Left kidney (tissue), 8 donors: ENCODE results near the gene DTWD1. TPM values are rescaled to one million over a fixed set of nuclear protein-coding genes. Genes with fewer than 3 reads are reported as not detected.
A peak's percentile ranks its signal among the peaks of the same experiment; 100 is the strongest.
"Not testable (repeated sequence)": the region's sequence is repeated elsewhere in the genome, so short reads cannot be mapped to it uniquely, and the experiment has no call there.

ENCODE experiments used
- DNase-seq: peaks from one replicate; pipeline ENCODE4 v3.0.0-alpha.2; 2013
- long read RNA-seq, 8 donors: transcript quantifications; one replicate each; lab custom pipeline, GENCODE V29; 2026
- polyA plus RNA-seq: library from polyadenylated mRNA; unstranded; fragments of 120-200 nt; gene quantifications from one replicate; pipeline ENCODE4 v1.2.1, GENCODE V29; 2013; ENCODE audit not compliant: insufficient read length

DTWD1 gene, protein sequence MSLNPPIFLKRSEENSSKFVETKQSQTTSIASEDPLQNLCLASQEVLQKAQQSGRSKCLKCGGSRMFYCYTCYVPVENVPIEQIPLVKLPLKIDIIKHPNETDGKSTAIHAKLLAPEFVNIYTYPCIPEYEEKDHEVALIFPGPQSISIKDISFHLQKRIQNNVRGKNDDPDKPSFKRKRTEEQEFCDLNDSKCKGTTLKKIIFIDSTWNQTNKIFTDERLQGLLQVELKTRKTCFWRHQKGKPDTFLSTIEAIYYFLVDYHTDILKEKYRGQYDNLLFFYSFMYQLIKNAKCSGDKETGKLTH
- 49.0 TPM for polyA plus RNA-seq
- long read RNA-seq, donor 1, partial matches to known transcripts = 0 of 5 reads
- long read RNA-seq, donor 1, other reads (novel, unspliced or antisense) = 0 of 5 reads
- long read RNA-seq, donor 2, transcript DTWD1-202 (5 exons, 1,584 nt) = major isoform, 16 of 21 reads
- long read RNA-seq, donor 2, partial matches to known transcripts = 5 of 21 reads
- long read RNA-seq, donor 2, other reads (novel, unspliced or antisense) = 0 of 21 reads
- long read RNA-seq, donor 3, transcript DTWD1-202 (5 exons, 1,584 nt) = major isoform, 7 of 12 reads
- long read RNA-seq, donor 3, partial matches to known transcripts = 5 of 12 reads
- long read RNA-seq, donor 3, other reads (novel, unspliced or antisense) = 0 of 12 reads
- long read RNA-seq, donor 4, partial matches to known transcripts = 0 of 3 reads
- long read RNA-seq, donor 4, other reads (novel, unspliced or antisense) = 0 of 3 reads
- long read RNA-seq, donor 5, full-length matches to known transcripts = 18 of 18 reads
- long read RNA-seq, donor 5, partial matches to known transcripts = 0 of 18 reads
- long read RNA-seq, donor 5, other reads (novel, unspliced or antisense) = 0 of 18 reads
- long read RNA-seq, donor 6, transcript DTWD1-202 (5 exons, 1,584 nt) = major isoform, 11 of 11 reads
- long read RNA-seq, donor 6, partial matches to known transcripts = 0 of 11 reads
- long read RNA-seq, donor 6, other reads (novel, unspliced or antisense) = 0 of 11 reads
- long read RNA-seq, donor 7, full-length matches to known transcripts = 16 of 21 reads
- long read RNA-seq, donor 7, partial matches to known transcripts = 5 of 21 reads
- long read RNA-seq, donor 7, other reads (novel, unspliced or antisense) = 0 of 21 reads
- long read RNA-seq, donor 8, transcript DTWD1-202 (5 exons, 1,584 nt) = major isoform, 7 of 7 reads
- long read RNA-seq, donor 8, partial matches to known transcripts = 0 of 7 reads
- long read RNA-seq, donor 8, other reads (novel, unspliced or antisense) = 0 of 7 reads

GRCh38 chr15:49620658-49621368 lies at the start of gene DTWD1, which contains the start of gene FAM227B:
Gene DTWD1, plus strand, starts transcription at chr15:49621048. Its CDS starts 4,120 bp downstream, at chr15:49625168.
Gene FAM227B, minus strand, starts transcription at chr15:49620818. Its CDS starts 5,647 bp downstream, at chr15:49615171.
- peak; percentile 97 for DNase-seq

DNA sequence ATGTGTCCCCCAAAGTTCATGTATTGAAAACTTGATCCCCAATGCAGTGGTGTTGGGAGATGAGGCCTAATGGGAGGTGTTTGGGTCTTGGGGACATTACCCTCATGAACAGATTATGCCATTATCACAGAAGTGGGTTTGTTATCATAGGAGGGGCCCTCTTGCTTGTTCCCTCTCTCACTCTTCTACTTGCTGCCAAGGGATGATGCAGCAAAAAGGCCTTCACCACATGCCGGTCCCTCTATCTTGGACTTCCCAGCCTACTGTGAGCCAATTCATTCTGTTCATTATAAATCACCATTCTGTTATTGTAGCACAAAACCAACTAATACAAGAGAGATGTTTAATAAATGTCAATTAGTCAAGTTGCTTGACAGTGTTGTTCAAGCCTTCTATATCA lies 47.4 kb upstream of the DTWD1 start:
- DNase-seq = no peak

DNA sequence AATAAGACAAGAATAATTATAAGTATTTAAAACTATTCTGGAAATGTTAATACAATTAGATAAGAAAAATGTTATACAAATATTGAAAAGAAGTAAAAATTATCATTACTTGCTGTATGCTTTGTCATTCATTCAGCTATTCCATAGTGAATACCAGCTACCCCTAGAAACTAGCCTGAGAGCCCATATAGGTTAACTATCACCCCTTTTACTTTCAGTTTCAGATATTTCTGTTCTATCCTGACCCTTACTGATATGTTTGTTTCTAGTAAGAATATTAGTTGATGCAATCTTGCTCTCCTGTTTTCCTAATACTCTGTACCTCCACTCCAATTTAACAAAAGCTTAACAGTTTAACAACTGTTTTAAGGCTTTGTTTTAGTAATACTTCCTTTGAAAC lies 31.8 kb upstream of the DTWD1 start:
- DNase-seq = no peak

DNA sequence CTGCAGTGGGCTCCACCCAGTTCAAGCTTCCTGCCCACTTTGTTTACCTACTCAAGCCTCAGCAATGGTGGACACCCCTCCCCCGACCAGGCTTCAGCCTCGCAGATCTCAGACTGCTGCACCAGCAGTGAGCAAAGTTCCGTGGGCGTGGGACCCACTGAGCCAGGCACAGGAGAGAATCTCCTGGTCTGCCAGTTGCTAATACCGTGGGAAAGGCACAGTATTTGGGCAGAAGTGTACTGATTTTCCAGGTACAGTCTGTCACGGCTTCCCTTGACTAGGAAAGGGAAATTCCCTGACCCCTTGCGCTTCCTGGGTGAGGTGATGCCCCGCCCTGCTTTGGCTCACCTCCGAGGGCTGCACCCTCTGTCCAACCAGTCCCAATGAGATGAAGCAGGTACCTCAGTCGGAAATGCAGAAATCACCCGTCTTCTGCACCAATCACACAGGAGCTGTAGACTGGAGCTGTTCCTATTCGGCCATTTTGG lies 28.0 kb upstream of the DTWD1 start:
- not testable (repeated sequence) for DNase-seq

DNA sequence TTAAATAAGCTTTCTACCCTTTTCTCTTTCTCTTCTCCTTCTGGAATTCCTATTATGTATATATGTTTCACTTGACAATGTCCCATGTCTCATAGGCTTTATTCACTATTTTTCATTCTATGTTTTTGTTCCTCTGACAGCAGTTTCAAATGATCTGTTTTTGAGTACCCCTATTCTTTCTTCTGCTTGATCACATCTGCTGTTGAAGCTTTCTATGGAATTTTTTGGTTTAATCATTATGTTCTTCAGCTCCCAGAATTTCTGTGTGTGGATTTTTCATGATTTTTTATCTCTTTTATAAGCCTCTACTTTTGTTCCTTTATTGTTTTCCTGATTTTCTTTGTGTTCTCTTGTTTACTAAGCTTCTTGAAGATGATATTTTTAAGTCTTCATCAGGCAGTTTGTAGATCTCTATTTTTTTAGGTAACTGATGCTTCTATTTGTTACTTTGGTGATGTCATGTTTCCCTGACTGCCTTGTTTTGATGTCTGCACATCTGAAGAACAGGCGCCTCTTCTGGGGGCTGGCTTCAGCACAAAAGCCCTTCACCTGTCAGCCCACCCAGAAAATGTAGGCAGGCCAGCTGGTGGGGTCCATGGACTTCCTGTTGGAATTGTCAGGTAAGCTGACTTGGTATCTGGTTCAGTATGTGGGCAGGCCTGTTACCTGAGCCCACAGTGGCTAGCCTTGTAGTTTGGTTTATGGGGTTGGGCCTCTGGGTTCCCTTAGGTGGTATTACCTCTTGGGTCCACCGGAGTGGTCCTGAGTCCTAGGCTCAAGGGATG lies 16.0 kb upstream of the DTWD1 start:
- no peak for DNase-seq

GRCh38 chr15:49605588-49605987 lies 15.3 kb upstream of the DTWD1 start:
- DNase-seq = no peak

- no peak for DNase-seq
These were observed 14.3 kb upstream of the DTWD1 start for GRCh38 chr15:49606594-49606993.

DNA sequence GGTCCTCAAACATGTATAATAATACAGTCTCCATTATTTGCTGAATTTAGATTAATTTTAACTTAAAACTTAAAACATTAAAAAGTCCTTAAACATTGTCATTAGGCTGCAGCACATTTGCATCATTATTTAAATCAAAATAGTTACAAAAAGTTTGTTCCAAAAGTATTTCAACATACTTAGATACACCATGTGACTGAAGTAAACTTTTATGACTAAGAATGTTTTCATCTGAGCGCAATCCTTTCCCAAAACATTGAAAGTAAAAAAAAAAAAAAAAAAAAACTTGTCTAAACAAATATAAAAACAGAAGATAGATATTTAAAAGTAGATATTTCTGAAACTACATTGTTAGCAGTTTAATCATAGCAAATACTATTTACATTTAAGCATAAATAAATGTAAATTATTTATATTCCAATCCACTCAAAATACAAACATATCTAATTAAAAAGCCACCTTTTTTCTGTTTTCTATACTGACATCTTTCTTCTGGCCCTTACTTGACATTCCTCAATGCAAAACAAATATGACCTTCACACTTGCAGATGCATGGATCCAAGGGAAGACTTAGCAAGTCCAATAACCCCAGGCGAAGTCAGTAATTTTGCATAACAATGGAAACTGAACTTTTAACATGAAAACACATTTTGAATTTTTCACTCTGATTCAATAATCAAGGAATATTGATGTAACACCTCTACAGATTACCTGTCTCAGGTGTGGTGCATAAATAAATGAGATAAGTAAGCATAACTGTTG lies 10.5 kb upstream of the DTWD1 start:
- no peak for DNase-seq

DNA sequence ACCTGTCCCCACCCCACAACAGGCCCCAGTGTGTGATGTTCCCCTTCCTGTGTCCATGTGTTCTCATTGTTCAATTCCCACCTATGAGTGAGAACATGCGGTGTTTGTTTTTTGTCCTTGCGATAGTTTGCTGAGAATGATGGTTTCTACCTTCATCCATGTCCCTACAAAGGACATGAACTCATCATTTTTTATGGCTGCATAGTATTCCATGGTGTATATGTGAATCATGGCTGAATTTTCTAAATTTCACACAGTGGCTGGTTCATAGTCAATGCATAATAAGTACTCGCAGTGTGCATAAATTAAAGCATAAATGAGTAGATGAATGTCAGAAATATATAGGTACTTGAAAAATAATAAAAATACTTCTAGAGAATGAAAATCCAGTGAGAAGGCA lies 8.6 kb upstream of the DTWD1 start:
- DNase-seq = not testable (repeated sequence)

GRCh38 chr15:49619226-49619625 lies 1.6 kb upstream of the DTWD1 start:
- no peak for DNase-seq

GRCh38 chr15:49620199-49620598 lies 649 bp upstream of the DTWD1 start:
- no peak for DNase-seq

GRCh38 chr15:49621401-49621811 lies 558 bp downstream of the DTWD1 start:
- DNase-seq = peak; percentile 28

- no peak for DNase-seq
These were observed 1.0 kb downstream of the DTWD1 start for GRCh38 chr15:49621887-49622286.

GRCh38 chr15:49622561-49622960 lies 1.7 kb downstream of the DTWD1 start:
- DNase-seq = no peak

- no peak for DNase-seq
These were observed 3.2 kb downstream of the DTWD1 start for GRCh38 chr15:49624056-49624455.

DNA sequence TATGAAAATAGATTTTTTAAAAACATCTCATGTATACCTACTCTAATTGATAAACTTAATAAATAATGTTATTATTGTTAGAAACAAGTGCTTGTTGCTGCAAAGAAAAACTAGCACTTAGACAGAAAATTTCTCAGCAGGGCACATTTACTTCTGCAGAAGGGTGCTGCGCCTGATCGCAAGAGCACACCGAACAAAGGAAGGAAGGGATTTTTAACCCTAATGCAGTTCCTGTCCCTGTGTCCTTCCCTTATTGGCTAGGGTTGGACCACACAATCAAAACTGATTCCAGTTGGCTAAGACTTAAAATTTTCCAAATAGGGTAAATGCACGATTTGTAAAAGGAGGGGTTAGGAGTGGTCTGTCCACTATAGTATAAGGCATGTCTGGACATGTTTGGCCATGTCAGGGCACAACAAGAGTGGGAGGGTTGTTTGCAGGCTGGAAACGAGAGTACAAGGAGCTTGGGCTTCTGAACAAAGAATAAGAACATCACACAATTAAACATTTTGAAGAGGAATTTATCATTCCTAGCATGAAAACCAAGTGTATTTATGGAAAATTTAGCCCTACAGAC lies 4.7 kb downstream of the DTWD1 start:
- no peak for DNase-seq

- no peak for DNase-seq
These were observed 6.6 kb downstream of the DTWD1 start for GRCh38 chr15:49627407-49627877.

- DNase-seq = no peak
These were observed 7.5 kb downstream of the DTWD1 start for GRCh38 chr15:49628379-49628778.

DNA sequence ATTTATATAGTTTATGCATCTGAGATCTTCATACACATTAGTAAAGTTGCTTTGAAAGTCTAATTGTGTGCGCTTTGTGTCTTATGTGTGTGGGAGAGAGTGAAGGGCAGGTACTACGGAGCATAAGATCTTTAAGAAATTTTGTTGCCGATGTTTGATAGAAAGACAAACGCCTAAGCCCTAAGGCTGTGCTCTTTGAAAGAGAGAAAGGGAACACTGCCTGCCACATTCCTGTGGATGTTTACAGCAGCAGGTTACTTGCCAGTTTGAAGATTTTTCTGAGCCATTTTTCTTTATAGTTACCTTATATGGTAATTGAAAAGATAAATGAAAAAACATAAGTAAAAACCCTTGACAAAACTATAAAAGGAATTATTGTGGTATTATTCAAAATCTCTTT lies 17.0 kb downstream of the DTWD1 start:
- DNase-seq = no peak
